ENCODE data around the gene SP8.
"Not testable (repeated sequence)": the region's sequence is repeated elsewhere in the genome, so short reads cannot be mapped to it uniquely, and the experiment has no call there.

Gene SP8

GRCh38 chr7:20786779-20787659 lies at the start of gene SP8:
Gene SP8, minus strand, starts transcription at chr7:20786886. Its CDS starts 88 bp downstream, at chr7:20786798.
- DNase-seq (ENCODE audit: extremely low read depth, low read depth): no peak
- no peak for TF ChIP-seq CTCF (IDR thresholded peaks at IDR 0.05; ENCODE audit: low read depth, low read length)

- DNase-seq (ENCODE audit: extremely low read depth, low read depth): not testable (repeated sequence)
These were observed 49.7 kb upstream of the SP8 start for GRCh38 chr7:20836424-20836823.

GRCh38 chr7:20835111-20835750 lies 48.5 kb upstream of the SP8 start:
- no peak for TF ChIP-seq CTCF (IDR thresholded peaks at IDR 0.05; ENCODE audit: low read depth, low read length)
- no peak for DNase-seq (ENCODE audit: extremely low read depth, low read depth)

GRCh38 chr7:20834656-20835055 lies 48.0 kb upstream of the SP8 start:
- DNase-seq (ENCODE audit: extremely low read depth, low read depth): no peak
- no peak for TF ChIP-seq CTCF (IDR thresholded peaks at IDR 0.05; ENCODE audit: low read depth, low read length)

GRCh38 chr7:20831956-20832355 lies 45.3 kb upstream of the SP8 start:
- no peak for TF ChIP-seq CTCF (IDR thresholded peaks at IDR 0.05; ENCODE audit: low read depth, low read length)
- DNase-seq (ENCODE audit: extremely low read depth, low read depth): no peak

- no peak for TF ChIP-seq CTCF (IDR thresholded peaks at IDR 0.05; ENCODE audit: low read depth, low read length)
These were observed 44.8 kb upstream of the SP8 start for GRCh38 chr7:20831451-20831850.

GRCh38 chr7:20828947-20829346 lies 42.3 kb upstream of the SP8 start:
- DNase-seq (ENCODE audit: extremely low read depth, low read depth): no peak
- TF ChIP-seq CTCF (IDR thresholded peaks at IDR 0.05; ENCODE audit: low read depth, low read length): no peak

More at GRCh38 chr7:20831451-20831850, 44.8 kb upstream of the SP8 start:
- DNase-seq (ENCODE audit: extremely low read depth, low read depth): no peak
